ENCODE measurements around the gene SLC16A13.

- TF ChIP-seq, protein P1, sequence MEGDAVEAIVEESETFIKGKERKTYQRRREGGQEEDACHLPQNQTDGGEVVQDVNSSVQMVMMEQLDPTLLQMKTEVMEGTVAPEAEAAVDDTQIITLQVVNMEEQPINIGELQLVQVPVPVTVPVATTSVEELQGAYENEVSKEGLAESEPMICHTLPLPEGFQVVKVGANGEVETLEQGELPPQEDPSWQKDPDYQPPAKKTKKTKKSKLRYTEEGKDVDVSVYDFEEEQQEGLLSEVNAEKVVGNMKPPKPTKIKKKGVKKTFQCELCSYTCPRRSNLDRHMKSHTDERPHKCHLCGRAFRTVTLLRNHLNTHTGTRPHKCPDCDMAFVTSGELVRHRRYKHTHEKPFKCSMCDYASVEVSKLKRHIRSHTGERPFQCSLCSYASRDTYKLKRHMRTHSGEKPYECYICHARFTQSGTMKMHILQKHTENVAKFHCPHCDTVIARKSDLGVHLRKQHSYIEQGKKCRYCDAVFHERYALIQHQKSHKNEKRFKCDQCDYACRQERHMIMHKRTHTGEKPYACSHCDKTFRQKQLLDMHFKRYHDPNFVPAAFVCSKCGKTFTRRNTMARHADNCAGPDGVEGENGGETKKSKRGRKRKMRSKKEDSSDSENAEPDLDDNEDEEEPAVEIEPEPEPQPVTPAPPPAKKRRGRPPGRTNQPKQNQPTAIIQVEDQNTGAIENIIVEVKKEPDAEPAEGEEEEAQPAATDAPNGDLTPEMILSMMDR (IDR thresholded peaks at IDR 0.05), result no peak
- no peak for TF ChIP-seq POLR2A (IDR thresholded peaks at IDR 0.05)
These were observed 18.7 kb upstream of the SLC16A13 start for GRCh38 chr17:7016886-7017826.

Measured in uterus (tissue), 2 donors.